Stimulated activated CD4-positive, alpha-beta T cell treated with anti-CD3 and anti-CD28 coated beads, TNF-alpha, amount 100 ng/mL, for 1 hour (primary cell): Measurements from ENCODE around the gene ZNF467.
A peak's percentile ranks its signal among the peaks of the same experiment; 100 is the strongest.

Experiments used
- DNase-seq, 3 donors: peaks; one replicate each; pipeline ENCODE4 v3.0.0-alpha.2; 2020; ENCODE audit warnings: low read depth in 3 of 3, low spot score in 1 of 3

ZNF467 gene

GRCh38 chr7:149751043-149751775 is 22.2 kb downstream of the ZNF467 start:
- no peak for DNase-seq

DNA sequence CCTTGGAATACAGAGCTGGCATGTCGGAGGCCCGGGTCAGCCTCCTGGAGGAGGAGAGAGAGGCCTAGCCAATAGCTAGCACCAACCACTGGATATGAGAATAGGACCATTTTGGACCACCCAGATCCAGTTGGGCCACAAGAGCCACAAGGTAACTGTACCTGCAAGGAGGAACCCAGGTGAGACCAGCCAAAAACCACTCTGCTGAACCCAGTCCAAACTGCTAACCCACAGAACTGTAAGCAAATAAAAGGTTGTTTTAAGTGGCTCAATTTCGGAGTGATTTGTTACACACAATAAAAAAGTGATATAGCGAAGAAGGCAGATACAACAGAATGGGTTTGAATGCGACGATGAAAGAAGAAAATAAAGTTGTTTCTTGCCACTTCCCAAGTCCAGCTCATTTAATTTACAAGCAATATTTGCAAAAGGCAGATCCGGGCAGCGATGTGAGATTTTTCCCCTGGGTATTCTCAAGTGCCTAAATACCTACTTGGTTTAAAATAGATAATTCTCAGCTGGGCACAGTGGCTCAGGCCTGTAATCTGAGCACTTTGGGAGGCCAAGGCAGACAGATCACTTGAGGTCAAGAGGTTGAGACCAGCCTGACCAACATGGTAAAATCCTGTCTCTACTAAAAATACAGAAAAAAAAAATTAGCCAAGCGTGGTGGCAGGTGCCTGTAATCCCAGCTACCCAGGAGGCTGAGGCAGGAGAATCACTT is 23.1 kb downstream of the ZNF467 start:
- DNase-seq, result no peak

DNA sequence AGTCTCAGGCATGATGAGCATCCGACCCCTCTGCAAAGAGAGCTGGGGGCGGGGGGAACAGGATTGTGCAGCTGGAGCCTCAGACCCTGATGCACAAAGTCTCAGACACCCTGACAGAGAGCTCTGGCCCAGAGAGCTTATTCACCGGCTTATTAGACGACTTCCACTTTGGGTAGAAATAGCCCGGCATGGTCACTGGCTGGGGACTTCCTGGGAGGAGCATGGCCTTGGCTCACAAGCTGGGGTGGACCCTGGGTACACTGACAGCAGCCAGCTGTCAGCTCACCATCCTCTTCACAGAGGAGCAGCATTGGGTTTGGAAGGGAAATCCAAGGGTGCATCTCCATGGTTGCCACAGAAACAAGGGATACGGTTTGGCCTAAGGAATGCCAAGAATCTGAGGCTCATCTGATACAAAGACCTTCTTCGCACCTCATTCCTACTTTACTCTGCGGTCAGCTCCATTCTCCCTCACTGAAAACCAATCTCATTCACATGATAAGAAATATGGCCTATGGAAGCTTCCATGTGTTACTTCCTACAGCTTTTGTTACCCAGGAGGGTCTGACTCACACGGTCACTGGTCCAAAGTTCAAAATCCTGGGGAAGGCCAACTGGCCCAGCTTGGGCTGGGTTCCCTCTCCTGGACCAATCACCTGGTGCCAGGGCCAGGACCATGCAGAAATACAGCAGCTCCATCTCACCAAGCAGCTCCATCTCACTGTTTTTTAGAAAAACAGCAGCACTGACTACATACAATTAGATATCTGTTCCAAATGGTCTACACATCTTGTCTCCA is 25.1 kb downstream of the ZNF467 start:
- DNase-seq, result no peak

DNA sequence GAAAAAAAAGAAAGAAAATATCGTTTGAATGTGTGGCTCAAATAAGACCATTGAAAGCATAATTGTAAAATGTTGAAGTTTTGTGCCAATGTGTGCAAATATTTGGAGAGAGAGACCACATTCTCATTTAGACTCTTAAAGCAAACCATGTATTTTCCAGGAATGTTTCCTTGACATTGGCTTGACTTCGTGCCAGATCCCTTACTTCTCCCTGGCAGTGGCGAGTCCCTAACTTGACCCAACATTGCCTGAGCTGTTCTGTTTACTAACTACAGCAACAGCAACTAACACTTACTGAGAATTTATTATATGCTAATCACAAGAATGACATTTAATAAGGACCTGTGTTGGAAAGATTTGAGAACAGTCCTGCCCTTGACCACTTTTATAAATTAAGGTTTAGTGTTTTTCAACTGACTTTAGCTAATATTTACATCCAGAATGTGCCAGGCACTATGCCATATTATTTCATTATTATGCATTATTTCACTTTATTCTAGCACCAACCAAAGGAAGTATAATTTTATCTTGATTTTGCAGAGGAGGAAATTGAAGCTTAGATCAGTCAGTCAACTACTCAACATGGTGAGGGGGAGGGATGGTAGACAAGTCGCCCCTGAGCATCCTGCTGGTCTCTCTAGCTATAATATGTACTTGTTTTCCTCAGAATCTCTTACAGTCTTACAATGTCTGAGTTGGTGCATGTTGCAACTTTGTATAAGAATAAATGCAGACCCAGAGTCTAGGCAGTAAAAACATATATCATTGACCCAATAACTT is 29.7 kb downstream of the ZNF467 start:
- DNase-seq, result no peak

DNA sequence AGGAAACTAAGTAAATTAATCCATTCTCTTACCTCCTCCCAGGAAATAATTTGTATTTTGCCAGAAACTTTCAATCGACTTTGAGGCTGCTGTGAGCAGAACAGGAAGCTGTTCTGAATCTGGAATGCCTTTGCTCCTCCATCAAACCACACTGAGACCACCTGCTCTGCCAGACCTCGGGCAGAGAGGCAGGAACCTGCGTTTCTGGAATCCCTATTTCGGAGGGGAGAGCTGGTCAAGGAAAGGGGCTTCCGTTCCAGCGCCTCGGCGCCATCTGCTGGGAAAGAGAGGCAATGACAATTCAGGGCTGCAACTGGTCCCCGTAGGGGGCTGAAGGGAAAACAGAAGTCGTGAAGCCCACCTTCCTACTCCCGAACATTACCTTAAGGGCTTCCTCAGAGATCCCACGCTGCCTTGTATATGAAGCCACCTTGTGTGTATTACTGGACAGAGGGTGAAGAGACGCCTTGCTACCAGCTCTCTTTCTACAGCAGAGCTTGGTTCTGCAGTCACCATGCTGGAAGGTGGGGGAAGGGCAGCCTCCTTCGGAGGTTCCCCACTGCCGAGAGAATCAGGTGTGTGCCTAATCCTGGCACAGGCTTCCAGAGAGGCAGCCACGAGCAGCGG is 31.2 kb downstream of the ZNF467 start:
- peak in 2 of 3 donors; percentile 25 to 44 for DNase-seq

DNA sequence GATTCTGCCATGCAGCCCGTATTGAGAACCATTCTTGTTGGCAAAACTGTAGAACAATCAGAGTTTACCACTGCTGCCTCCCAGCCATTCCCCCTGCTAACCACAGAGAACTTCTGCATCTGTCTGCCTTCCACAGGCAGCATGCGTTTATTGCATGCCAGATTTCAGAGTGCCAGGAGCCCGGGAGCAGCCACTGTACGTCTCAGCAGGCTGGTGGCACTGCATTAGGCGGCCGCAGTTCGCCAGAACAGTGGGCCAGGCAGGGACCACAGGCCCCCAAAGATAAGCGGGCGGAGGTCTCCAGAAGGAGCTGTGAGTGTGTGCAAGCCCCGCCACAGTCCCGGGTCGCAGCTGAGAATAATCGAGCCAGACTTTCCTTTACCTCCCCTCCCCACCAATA is 31.8 kb downstream of the ZNF467 start:
- DNase-seq, result no peak

- no peak for DNase-seq
Observed at GRCh38 chr7:149736478-149737360, 36.7 kb downstream of the ZNF467 start.

DNA sequence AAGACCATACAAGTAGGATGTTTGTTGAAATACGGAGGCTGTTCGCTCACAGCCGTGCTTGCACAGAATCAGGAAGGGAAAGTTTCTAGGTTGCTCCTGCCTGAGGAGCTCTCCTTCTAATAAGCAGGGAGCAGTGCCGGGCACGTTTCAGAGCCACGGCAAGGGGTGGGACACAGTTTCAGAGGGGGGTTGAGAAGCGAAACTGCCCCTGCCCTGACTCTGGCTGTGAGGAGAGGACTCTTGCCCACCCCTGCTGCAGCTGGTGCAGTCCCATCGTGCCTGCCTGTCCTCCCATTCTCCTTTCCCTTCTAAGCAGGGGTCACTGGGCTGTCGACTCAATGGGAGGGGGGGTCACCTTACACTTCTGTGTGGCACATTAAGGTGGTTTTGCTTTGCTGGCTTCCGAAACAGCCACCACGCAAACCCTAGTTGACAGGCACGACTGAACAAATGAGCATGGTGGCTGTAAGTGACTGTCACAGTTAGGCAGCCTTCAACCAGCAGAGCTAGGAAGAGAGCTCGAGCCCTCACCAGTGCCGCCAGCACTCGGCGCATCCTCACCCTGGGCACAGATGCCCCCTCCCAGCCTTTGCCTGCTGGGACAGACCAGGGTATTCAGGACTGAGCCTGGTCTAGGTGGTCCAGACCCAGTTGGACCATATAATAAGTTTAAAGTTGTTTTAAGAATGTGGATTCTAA is 37.5 kb downstream of the ZNF467 start:
- DNase-seq, result no peak

GRCh38 chr7:149735181-149735602 is 38.2 kb downstream of the ZNF467 start:
- DNase-seq, result no peak

GRCh38 chr7:149734791-149735075 is 38.7 kb downstream of the ZNF467 start:
- DNase-seq, result no peak

DNA sequence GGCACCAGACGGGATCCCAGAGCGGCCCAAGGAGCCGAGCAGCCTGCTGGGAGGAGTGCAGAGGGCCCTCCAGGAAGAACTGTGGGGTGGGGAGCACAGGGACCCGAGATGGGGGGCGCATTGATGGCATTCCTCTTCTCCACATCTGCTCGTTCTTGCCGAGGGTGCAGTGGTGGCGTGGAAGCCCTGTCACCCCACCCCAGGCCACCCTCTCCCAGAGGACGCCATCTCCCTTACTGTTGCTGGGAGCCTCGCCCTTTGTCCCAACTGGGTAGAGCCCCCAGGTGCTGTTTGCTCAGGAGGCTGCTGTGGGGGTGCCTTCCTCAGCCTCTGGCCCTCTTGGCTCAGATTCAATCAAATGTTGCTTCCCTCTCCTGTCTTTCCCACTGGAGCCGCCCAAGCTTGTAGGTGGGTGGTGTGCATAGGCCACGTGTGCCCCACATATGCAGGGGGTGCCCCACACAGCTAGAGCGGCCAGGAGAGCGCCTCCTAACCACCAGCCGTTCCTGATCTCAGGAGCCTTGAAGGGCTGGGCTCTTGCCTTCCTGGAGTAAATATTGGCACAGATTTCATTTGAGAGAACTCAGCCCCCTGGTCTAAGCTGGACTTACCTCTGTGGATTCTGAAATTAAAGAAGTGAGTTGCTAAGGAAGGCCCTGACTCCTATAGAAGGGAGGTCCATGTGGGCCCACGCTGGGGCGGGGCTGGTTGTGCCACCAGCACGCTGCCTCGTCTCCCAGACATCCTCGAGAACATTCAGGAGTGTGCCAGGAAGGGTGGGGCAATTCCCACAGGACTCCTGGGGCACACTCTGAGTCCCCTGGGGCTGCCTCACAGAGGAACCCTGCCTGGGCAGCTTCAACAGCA is 39.2 kb downstream of the ZNF467 start:
- no peak for DNase-seq

- no peak for DNase-seq
Observed at GRCh38 chr7:149733131-149733923, 40.1 kb downstream of the ZNF467 start.

GRCh38 chr7:149732611-149733010 is 40.8 kb downstream of the ZNF467 start:
- DNase-seq, result no peak

DNA sequence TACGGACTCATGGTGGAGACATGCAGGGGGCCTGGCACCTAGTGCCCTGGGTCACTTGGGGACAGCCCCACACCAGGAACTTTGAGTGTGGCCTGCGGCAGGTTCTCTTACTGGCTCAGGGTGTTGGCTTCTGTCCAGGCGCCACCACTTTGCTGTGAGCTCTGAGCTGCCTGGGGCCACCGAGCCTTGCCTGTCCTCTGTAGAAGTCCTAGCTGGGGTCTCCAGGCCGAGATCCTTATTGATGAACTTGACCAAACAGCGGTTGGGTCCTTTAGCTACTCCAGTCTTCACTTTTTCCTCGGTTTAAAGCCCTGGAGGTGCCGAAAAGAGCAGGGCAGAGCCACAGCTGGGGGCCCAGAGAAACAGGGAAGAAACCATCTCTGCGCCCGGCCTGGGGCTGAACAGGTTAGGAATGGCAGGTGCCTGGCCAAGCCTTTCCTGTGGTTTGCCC is 41.3 kb downstream of the ZNF467 start:
- no peak for DNase-seq

DNA sequence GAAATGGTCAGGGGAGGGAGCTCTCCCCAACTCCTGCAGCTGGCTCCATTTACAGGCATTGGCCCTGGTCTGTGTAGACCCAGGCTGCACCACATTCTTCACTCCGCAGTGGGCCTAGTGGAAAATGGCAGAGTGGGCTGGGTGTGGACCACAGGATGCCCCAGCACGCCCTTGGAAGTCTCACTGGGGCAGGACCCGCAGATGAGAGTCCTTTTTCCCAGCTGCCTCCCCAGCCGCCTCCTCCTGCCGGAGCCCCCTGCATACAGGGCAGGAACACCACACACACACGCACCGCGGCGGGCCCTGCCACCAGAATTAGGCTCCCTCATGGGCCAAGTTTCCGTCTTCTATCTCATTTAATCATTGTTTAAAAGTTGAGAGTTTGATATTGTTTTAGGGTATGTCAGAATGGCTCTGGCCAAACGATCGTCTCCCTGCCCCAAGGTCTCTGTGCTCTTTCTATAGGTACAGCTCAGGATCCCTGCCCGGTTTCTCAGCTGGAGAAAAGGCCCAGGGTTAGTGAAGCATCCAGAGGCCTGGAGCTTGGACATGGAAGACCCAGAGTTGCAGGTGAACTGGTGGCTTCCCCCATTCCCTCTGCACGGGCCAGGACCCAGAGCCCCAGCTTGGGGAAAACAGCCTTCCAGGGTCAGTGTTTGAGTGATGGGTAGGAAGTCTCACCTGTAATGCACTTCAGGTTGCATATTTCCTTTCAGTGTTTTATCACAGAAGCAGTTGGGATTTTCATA is 42.0 kb downstream of the ZNF467 start:
- no peak for DNase-seq

DNA sequence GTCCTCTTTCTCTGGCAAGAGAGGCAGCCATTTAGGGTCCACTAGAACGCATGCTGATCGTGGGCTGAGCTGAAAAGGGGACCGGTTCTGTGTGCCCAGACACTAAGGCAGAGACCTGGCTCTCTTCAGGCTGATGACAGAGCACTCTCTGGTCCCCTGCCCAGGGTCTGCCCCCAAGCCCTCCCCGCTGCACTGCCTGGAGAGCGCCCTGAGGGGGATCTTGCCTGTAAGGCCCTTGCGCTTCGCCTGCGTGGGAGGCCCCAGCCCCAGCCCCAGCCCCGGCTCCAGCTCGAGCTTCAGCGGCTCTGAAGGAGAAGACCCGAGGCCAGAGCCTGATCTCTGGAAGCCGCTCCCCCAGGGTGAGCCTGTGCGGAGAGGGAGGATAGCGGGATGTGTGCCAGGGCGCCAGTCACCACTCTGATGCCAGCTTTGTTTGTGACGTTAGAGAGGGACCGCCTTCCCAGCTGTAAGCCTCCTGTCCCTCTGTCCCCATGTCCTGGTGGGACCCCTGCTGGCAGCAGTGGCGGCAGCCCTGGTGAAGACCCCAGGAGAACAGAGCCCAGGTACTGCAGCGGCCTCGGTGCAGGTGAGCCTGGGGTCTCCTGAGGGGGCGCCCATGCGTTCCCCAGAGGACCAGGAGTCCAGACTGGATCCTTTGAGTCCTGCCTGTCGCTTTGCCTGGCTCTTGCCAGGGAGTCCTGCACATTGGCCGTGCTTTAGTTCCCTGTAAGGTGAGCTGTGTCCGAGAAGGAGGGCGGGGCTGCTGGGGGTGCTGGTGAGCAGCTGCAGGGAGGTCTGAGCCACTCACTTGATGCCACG is 43.2 kb downstream of the ZNF467 start:
- DNase-seq, result no peak
